ENCODE results near the gene AMY1C. TPM values are rescaled to one million over a fixed set of nuclear protein-coding genes. Genes with fewer than 3 reads are reported as not detected.
"Not testable (repeated sequence)": the region's sequence is repeated elsewhere in the genome, so short reads cannot be mapped to it uniquely, and the experiment has no call there.

AMY1C gene
- not detected in 2 replicates for total RNA-seq

DNA sequence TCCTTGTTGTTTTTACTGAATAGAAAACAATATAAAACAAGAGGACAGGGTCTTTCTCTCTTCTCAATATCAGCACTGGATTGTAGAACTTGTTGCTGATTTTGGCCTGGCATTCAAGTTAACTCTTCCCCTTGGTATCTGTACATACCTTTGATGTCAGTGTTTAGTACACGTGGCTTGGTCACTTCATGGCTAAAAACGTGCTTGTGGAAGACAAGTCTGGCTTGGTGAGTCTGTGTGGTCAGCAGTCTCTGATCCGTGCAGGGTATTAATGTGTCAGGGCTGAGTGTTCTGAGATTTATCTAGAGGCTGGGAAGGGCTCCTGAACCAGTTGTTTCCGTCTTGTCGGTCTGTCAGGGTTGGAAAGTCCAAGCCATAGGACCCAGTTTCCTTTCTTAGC lies at the start of gene AMY1C:
Gene AMY1C (plus strand): TSS at position 301 of the 400 bp plus-strand sequence. CDS start 572 bp downstream, outside the sequence.
- DNase-seq; H3K4me3 Mint-ChIP-seq; H3K4me1 Mint-ChIP-seq; CTCF ChIA-PET; H3K36me3 Mint-ChIP-seq (ENCODE audit: low read depth); H3K9me3 Mint-ChIP-seq; POLR2A ChIA-PET; H3K27me3 Mint-ChIP-seq; intact Hi-C loops (cut with micrococcal nuclease); H3K27ac Mint-ChIP-seq; ATAC-seq (ENCODE audit: low read depth): not testable (repeated sequence)

DNA sequence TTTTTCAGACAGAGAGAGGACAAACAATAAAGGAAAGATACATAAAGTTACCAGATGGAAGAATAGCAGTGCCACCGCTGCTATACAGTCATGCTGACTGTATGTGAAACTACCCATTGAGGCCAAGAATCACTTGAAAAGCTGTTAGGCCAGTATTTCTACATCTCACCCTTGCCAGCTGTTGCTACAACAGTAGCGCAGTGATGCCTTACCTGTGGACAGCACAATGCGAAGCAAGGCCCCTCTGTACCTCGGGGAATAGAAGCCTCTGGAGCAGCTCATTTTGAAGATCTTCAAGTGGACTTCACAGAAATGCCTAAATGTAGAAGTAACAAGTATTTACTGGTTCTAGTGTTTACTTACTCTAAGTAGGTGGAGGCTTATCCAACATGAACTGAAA lies 49.0 kb upstream of the AMY1C start:
- H3K9me3 Mint-ChIP-seq; ATAC-seq (ENCODE audit: low read depth); H3K4me3 Mint-ChIP-seq; H3K27me3 Mint-ChIP-seq; H3K36me3 Mint-ChIP-seq (ENCODE audit: low read depth); H3K27ac Mint-ChIP-seq; CTCF ChIA-PET; H3K4me1 Mint-ChIP-seq; intact Hi-C loops (cut with micrococcal nuclease); POLR2A ChIA-PET; DNase-seq: not testable (repeated sequence)

DNA sequence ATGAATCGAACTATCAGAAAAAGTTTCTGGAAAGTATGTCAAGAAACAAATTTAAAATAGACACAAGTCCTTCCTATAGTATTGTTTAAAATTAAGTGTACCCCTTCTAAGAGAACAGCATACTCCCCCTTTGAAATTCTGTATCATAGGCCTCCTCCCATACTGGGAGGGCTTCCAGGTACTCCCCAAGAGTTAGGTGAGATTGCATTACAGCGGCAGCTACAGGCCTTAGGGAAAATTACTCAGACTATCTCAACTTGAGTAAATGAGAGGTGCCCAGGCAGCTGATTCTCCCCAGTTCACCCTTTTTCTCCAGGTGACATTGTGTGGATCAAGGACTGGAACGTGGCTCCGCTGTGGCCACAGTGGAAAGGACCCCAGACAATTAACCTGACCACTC lies 48.4 kb upstream of the AMY1C start:
- H3K36me3 Mint-ChIP-seq (ENCODE audit: low read depth); POLR2A ChIA-PET: not testable (repeated sequence)

DNA sequence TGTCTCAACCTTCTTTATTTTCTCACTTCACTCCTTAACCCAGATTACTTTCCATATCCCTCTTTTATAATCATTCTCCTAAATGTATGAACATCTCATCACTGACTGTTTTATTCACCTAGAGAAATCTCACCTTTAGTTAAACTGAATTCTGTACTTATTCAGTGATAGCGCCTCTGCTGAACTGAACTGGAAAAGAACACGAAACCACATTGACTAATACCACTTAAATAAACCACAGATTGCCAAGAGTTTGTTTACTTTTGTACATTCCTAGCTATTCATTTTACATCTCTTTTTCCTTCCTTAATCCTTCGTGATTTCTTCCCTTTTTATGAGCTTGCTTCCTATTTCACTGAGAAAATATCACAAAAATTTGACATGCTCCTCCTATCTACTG lies 42.0 kb upstream of the AMY1C start:
- DNase-seq; CTCF ChIA-PET; H3K9me3 Mint-ChIP-seq; POLR2A ChIA-PET; H3K27me3 Mint-ChIP-seq; H3K36me3 Mint-ChIP-seq (ENCODE audit: low read depth); H3K4me3 Mint-ChIP-seq; ATAC-seq (ENCODE audit: low read depth); H3K4me1 Mint-ChIP-seq; intact Hi-C loops (cut with micrococcal nuclease); H3K27ac Mint-ChIP-seq: not testable (repeated sequence)

More for the DNA sequence above, 48.4 kb upstream of the AMY1C start:
- H3K9me3 Mint-ChIP-seq; H3K4me3 Mint-ChIP-seq; CTCF ChIA-PET; H3K4me1 Mint-ChIP-seq; ATAC-seq (ENCODE audit: low read depth); H3K27me3 Mint-ChIP-seq; DNase-seq; intact Hi-C loops (cut with micrococcal nuclease); H3K27ac Mint-ChIP-seq: not testable (repeated sequence)

DNA sequence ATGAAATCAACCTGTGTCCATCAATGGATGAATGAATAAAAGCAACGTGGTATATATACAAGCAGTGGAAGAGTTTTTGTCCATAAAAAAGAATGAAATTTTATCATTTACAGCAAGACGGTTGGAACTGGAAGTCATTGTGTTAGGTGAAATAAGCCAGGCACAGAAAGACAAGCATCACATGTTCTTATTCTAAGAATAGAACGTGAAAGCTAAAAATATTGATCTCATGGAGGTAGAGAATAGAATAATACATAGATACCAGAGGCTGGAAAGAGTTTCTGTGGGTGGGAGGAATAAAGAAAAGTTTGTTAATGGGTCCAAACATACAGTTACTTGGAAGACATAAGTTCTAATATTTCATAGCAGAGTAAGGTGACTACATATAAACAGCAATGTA lies 39.3 kb upstream of the AMY1C start:
- H3K27me3 Mint-ChIP-seq; H3K36me3 Mint-ChIP-seq (ENCODE audit: low read depth); ATAC-seq (ENCODE audit: low read depth); DNase-seq; H3K4me3 Mint-ChIP-seq; intact Hi-C loops (cut with micrococcal nuclease); H3K9me3 Mint-ChIP-seq; H3K27ac Mint-ChIP-seq; POLR2A ChIA-PET; H3K4me1 Mint-ChIP-seq; CTCF ChIA-PET: not testable (repeated sequence)

DNA sequence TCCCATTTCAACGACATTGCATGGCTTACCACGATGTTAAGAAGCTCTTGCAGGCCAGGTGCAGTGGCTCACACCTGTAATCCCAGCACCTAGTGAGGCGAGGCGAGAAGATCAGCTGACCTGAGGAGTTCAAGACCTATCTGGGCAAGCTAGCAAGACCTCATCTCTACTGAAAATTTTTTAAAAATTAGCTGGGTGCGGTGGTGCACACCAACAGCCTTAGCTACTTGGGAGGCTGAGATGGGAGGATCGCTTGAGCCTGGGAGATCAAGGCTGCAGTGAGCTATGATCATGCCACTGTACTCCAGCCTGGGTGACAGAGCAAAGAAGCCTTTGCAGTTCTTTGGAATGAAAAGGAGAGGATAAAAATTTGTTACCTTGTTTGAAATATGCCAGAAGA lies 32.3 kb upstream of the AMY1C start:
- H3K4me1 Mint-ChIP-seq; H3K27ac Mint-ChIP-seq; POLR2A ChIA-PET; H3K27me3 Mint-ChIP-seq; H3K36me3 Mint-ChIP-seq (ENCODE audit: low read depth); ATAC-seq (ENCODE audit: low read depth); H3K4me3 Mint-ChIP-seq; H3K9me3 Mint-ChIP-seq; intact Hi-C loops (cut with micrococcal nuclease); CTCF ChIA-PET; DNase-seq: not testable (repeated sequence)

DNA sequence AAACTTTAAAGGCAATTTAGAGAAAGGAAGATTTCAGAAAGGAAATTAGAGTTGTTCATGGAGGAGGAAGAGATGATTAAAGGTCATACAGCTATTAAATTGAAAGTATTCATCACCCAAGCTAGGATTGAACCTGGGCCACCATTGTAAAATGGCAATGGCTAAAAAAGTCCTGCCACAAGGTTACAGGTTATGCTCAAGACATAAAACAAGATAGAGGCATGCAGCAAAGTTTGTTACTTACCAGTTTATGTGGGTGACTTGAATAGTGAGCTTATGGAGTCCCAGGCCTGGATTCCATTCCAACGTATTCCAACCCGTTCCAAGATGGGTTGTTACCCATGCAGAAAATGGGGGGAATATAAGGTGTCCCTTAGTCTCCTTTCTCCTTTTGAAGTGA lies 28.2 kb upstream of the AMY1C start:
- H3K36me3 Mint-ChIP-seq (ENCODE audit: low read depth); ATAC-seq (ENCODE audit: low read depth); intact Hi-C loops (cut with micrococcal nuclease); H3K27ac Mint-ChIP-seq; H3K4me1 Mint-ChIP-seq; H3K9me3 Mint-ChIP-seq; H3K4me3 Mint-ChIP-seq; DNase-seq; CTCF ChIA-PET; POLR2A ChIA-PET; H3K27me3 Mint-ChIP-seq: not testable (repeated sequence)

DNA sequence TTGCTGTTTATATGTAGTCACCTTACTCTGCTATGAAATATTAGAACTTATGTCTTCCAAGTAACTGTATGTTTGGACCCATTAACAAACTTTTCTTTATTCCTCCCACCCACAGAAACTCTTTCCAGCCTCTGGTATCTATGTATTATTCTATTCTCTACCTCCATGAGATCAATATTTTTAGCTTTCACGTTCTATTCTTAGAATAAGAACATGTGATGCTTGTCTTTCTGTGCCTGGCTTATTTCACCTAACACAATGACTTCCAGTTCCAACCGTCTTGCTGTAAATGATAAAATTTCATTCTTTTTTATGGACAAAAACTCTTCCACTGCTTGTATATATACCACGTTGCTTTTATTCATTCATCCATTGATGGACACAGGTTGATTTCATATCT lies 14.4 kb upstream of the AMY1C start:
- DNase-seq; H3K9me3 Mint-ChIP-seq; H3K36me3 Mint-ChIP-seq (ENCODE audit: low read depth); CTCF ChIA-PET; POLR2A ChIA-PET; H3K27ac Mint-ChIP-seq; H3K27me3 Mint-ChIP-seq; ATAC-seq (ENCODE audit: low read depth); H3K4me3 Mint-ChIP-seq; H3K4me1 Mint-ChIP-seq; intact Hi-C loops (cut with micrococcal nuclease): not testable (repeated sequence)

DNA sequence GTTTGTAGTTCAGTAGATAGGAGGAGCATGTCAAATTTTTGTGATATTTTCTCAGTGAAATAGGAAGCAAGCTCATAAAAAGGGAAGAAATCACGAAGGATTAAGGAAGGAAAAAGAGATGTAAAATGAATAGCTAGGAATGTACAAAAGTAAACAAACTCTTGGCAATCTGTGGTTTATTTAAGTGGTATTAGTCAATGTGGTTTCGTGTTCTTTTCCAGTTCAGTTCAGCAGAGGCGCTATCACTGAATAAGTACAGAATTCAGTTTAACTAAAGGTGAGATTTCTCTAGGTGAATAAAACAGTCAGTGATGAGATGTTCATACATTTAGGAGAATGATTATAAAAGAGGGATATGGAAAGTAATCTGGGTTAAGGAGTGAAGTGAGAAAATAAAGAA lies 11.7 kb upstream of the AMY1C start:
- H3K36me3 Mint-ChIP-seq (ENCODE audit: low read depth); ATAC-seq (ENCODE audit: low read depth); POLR2A ChIA-PET; intact Hi-C loops (cut with micrococcal nuclease); DNase-seq; H3K4me3 Mint-ChIP-seq; CTCF ChIA-PET; H3K9me3 Mint-ChIP-seq; H3K4me1 Mint-ChIP-seq; H3K27ac Mint-ChIP-seq; H3K27me3 Mint-ChIP-seq: not testable (repeated sequence)

DNA sequence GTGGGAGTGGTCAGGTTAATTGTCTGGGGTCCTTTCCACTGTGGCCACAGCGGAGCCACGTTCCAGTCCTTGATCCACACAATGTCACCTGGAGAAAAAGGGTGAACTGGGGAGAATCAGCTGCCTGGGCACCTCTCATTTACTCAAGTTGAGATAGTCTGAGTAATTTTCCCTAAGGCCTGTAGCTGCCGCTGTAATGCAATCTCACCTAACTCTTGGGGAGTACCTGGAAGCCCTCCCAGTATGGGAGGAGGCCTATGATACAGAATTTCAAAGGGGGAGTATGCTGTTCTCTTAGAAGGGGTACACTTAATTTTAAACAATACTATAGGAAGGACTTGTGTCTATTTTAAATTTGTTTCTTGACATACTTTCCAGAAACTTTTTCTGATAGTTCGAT lies 5.2 kb upstream of the AMY1C start:
- intact Hi-C loops (cut with micrococcal nuclease); H3K27ac Mint-ChIP-seq; H3K4me3 Mint-ChIP-seq; DNase-seq; H3K27me3 Mint-ChIP-seq; ATAC-seq (ENCODE audit: low read depth); H3K36me3 Mint-ChIP-seq (ENCODE audit: low read depth); H3K4me1 Mint-ChIP-seq; H3K9me3 Mint-ChIP-seq; POLR2A ChIA-PET; CTCF ChIA-PET: not testable (repeated sequence)

DNA sequence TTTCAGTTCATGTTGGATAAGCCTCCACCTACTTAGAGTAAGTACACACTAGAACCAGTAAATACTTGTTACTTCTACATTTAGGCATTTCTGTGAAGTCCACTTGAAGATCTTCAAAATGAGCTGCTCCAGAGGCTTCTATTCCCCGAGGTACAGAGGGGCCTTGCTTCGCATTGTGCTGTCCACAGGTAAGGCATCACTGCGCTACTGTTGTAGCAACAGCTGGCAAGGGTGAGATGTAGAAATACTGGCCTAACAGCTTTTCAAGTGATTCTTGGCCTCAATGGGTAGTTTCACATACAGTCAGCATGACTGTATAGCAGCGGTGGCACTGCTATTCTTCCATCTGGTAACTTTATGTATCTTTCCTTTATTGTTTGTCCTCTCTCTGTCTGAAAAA lies 4.7 kb upstream of the AMY1C start:
- POLR2A ChIA-PET; DNase-seq; ATAC-seq (ENCODE audit: low read depth); H3K27me3 Mint-ChIP-seq; H3K36me3 Mint-ChIP-seq (ENCODE audit: low read depth); intact Hi-C loops (cut with micrococcal nuclease); H3K4me1 Mint-ChIP-seq; H3K9me3 Mint-ChIP-seq; CTCF ChIA-PET; H3K27ac Mint-ChIP-seq; H3K4me3 Mint-ChIP-seq: not testable (repeated sequence)

DNA sequence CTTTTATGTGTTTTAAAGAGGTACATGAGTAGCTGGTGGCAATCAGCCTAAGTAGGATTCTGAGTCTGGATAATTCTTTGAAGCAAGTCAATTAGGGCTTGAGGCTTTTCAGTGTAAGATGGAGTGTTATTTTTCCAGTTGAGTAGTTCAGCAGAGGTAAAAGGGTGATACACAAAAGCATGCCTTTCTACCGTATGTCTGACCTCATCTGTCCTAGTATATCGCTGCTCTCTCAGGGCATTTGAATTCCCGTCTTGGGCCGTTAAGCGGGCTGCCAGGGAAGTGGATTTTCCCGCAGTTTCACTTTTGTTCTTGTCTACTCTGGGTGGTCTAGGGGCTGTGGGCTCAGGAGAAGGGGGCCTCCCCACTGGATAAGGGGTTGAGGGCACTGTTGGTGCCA lies 1.4 kb upstream of the AMY1C start:
- POLR2A ChIA-PET; H3K4me1 Mint-ChIP-seq; H3K27ac Mint-ChIP-seq; DNase-seq; H3K27me3 Mint-ChIP-seq; H3K36me3 Mint-ChIP-seq (ENCODE audit: low read depth); CTCF ChIA-PET; ATAC-seq (ENCODE audit: low read depth); intact Hi-C loops (cut with micrococcal nuclease); H3K9me3 Mint-ChIP-seq; H3K4me3 Mint-ChIP-seq: not testable (repeated sequence)

All from activated B cell treated with CpG ODN at 0.5 μM for 24 hours (primary cell).